Urinary bladder (tissue), 4 donors: ENCODE results near the gene RALGPS1. TPM values are rescaled to one million over a fixed set of nuclear protein-coding genes. Genes with fewer than 3 reads are reported as not detected.

Experiments used
- DNase-seq: peaks from one replicate; pipeline ENCODE4 v3.0.0-alpha.2; 2015; ENCODE audit errors: extremely low spot score
- H3K27ac ChIP-seq: one replicate; pipeline ENCODE4 v1.5.1; 2013; ENCODE audit warnings: low read depth, mild to moderate bottlenecking, moderate library complexity
- H3K36me3 ChIP-seq: one replicate; pipeline ENCODE4 v1.6.1; 2013; ENCODE audit warnings: mild to moderate bottlenecking, moderate library complexity; ENCODE audit not compliant: insufficient read depth
- H3K4me1 ChIP-seq: one replicate; pipeline ENCODE4 v1.6.1; 2013; ENCODE audit warnings: mild to moderate bottlenecking, moderate library complexity; ENCODE audit not compliant: insufficient read depth
- H3K4me3 ChIP-seq: one replicate; pipeline ENCODE4 v1.5.1; 2013; ENCODE audit warnings: low read depth, low read length
- WGBS: extraction: QIAGEN DNeasy Blood & Tissue Kit; methylation state at CpG from one replicate; pipeline ENCODE4 v1.1.7; 2013; 5-methylcytosine and 5-hydroxymethylcytosine counted together
- polyA plus RNA-seq: library from polyadenylated mRNA; stranded (reverse); fragments of 200-250 nt; gene quantifications from one replicate; pipeline ENCODE4 v1.2.3, GENCODE V29; 2013
- total RNA-seq: library from RNA; depleted of rRNA; stranded (reverse); fragments of >200 nt; gene quantifications from one replicate; pipeline ENCODE4 v1.2.3, GENCODE V29; 2014
- donor health status: healthy with polysubstance abuse.
- donor health status: healthy.

Gene RALGPS1
- total and polyA plus RNA-seq, 2 donors = 8.9 to 21.8 TPM

DNA sequence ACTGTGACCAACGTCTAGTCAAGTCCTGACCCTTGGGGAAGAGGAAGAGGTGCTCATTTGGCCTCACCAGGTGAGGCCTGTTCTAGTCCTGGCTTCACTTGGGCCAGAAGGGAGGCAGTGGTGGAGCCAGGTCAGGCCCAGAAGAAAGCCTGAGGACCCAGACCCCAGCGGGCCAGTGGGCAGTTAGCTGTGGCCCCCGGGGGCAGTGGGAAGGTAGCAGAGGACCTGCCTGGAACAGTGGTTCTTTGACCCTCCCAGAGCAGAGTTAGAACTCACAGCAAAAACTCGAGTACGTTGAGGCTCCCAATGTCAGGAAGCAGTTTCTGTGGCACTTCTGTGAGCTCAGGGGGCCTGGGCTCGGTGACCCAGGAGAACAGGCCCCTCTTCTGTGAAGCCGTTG is 284.0 kb downstream of the RALGPS1 start:
- no peak overlapping the region for H3K27ac ChIP-seq
- H3K4me3 ChIP-seq = no peak overlapping the region
- no peak for DNase-seq
- H3K4me1 ChIP-seq = no peaks in the 10 kb centered on the region
- no peaks in the 10 kb centered on the region for H3K36me3 ChIP-seq
- 80% methylated on average over 7 of the region's 7 CpGs for WGBS

DNA sequence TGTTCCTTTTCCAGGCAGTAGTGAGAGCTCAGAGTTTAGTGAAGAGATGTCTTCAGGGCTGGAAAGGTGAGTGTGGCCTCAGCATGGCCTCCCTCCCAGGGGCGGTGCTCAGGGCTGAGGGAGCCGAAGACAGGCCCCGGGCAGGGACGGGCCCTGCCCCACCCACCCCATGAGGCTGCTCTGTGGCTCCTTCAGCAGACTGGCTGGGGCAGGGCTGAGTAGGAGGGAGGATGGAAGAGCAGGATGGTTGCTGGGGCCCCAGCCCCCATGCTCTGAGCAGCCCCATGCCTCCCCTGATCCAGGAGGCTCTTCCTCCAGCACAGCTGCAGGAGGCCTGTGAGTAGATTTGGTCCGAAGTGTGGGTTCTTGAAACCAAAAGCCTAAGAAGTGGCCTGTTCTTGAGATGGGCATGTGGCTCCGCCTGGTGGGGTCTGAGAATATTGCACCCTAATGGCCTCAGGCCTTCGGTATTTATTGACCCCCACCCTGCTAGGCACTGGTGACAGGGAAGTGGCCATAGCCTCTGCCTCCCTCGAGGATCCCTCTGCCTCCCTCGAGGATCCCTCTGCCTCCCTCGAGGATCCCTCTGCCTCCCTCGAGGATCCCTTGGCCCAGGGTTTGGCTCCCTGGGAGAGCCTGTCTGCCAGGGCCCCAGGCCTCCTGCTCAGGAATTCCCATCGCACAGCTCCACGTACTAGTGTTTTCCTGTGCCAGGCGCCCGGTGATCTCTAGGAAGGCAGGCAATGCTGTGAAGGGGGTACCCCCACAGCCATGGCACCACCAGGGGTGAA is 284.6 kb downstream of the RALGPS1 start:
- peak; percentile 61 for DNase-seq
- WGBS = 21% methylated on average over 15 of the region's 15 CpGs
- Histone ChIP-seq H3K4me1 (no peaks in the 10 kb centered on the region), H3K4me3 (no peak overlapping the region), H3K27ac (no peak overlapping the region), H3K36me3 (no peaks in the 10 kb centered on the region)

DNA sequence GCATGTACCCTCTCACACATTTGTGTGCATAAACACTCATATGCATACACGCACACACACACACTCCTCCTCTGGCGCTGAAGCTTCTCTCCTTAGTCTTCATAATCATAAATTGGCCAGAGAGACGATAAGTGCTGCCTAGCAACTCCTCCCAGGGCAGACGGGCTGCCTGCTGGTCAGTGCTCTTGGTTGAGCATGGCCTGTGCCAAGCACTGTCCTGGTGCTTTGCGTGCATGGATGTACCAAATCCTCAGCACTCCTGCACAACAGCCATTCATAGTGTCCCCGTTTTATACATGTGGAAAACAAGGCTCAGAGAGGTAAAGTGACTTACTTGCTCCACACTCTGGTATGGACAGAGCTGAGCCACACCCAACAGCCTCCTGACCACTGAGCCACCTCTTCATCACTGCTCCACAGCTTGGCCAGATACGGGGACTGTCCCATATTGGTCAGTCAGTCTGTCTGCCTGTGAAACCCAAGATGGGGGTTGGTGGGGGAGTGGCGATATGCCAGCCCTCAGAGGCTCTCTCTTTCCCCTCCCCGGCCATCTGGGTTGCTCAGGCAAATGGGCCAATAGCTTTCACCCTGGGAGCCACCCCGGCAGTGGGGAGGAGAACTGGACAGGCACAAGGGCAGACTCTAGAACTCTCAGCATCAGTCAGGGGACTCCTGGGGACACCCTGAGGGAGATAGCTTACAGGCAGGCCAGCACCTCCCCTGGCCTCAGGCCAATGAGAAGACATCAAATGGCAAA is 285.7 kb downstream of the RALGPS1 start:
- Histone ChIP-seq H3K4me1 (no peaks in the 10 kb centered on the region), H3K4me3 (no peak overlapping the region), H3K27ac (no peak overlapping the region), H3K36me3 (no peaks in the 10 kb centered on the region)
- DNase-seq = no peak
- 81% methylated on average over 10 of the region's 10 CpGs for WGBS

DNA sequence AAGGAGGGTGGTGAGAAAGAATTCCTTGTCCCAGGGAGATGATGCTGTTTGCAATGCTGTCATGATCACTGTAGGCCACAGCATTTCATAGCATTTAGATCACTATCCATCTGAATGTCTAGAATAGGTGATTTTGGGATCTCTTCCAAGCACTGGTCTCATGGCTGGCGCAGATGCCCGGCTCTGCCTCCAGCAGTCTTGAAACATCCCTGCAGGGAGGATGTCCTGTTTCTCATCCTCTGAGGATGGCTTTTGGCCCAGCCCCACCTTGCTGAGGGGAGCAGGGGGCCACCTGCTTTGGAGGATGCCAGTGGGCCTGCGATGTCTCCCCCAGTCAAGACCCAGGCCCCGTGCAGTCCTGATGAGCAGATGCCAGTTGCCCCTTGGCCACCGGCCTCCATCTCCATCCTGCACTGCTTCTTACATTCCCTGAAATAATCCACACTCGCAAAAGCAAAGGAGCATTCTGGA is 286.5 kb downstream of the RALGPS1 start:
- Histone ChIP-seq H3K4me3 (no peak overlapping the region), H3K4me1 (no peaks in the 10 kb centered on the region), H3K27ac (no peak overlapping the region), H3K36me3 (no peaks in the 10 kb centered on the region)
- 91% methylated on average over 6 of the region's 6 CpGs for WGBS
- DNase-seq = no peak

DNA sequence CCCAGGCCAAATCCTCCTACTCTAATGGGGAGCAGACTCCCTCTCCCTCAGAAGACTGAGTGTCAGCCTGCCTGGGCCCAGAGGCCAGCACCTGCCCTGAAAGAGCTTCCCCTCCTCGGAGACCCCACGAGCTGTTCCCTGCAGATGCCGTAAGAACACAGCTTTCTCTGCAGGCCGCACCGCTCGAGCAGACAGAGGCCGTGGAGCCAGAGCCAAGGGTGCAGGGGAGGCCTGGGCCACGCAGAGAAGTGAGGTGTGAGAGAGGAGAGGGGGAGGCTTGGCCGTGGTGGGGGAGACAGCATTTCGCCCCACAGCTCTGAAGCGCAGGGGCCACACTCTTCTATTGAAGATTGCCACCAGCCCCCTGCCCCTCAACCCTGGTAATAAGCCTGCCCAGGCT is 287.1 kb downstream of the RALGPS1 start:
- WGBS = 90% methylated on average over 11 of the region's 11 CpGs
- no peak overlapping the region for H3K4me3 ChIP-seq
- no peaks in the 10 kb centered on the region for H3K36me3 ChIP-seq
- no peak for DNase-seq
- H3K27ac ChIP-seq = no peak overlapping the region
- H3K4me1 ChIP-seq = no peaks in the 10 kb centered on the region

DNA sequence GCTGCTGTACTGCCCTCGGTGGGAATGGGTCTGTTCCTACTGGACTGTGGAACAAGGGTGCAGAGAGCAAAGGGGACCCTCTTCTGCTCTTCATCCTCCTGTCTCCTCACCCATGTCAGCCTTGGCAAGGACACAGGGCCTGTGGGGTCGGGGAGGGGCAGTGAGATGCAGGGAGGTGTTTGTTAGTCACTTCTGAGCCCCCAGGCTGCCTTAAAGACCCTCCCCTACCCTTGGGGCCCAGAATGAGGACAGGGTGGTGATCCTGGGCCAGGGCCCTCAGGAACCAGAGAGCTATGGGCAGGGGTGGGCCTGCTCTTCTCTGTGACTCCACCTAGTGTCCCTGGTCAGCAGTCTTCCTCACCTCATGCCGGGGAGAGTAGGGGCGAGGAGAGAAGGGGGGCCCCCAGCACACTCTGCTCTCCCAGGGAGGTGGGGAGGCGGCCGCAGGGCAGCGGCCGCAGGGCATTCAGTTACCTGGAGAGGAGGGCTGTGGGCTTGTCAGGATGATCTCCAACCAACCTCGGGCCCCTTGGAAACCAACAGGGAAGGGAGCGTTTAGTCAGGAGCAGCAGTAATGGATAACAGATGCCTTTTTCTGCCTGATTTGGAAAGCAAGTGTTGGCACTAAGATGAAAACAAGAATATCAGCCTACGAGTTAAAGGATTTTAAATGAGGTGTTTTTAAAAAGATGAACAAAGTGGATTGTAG is 288.0 kb downstream of the RALGPS1 start:
- 67% methylated on average over 11 of the region's 11 CpGs for WGBS
- Histone ChIP-seq H3K36me3 (no peaks in the 10 kb centered on the region), H3K4me3 (no peak overlapping the region), H3K27ac (no peak overlapping the region), H3K4me1 (no peaks in the 10 kb centered on the region)
- DNase-seq = no peak

DNA sequence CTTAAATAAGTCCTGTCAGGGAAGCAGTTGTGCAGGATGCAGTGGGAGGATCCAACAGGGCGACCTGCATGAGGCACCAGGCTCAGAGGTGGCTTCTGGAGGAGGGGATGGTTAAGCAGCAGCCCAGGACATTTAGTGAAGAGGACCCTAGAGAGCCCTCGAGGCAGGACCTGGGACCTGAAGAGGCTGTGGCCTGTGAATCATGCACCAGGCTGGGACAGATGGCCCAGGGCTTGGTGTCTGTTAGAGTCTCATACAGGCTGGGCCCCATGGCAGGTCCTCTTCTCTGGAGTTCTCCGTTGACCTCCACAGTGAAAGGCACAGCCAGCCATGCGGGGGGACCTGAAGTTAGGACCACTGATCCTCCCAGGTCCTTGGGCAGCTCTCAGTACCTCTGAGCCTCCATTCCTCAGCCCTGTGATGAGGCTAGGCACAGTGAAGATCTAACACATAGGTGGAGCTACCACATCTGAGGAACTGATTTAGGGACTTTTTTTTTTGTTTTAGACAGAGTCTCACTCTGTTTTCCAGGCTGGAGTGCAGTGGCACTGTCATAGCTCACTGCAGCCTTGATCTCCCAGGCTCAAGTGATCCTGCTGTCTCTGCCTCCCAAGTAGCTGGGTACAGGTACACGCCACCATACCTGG is 289.2 kb downstream of the RALGPS1 start:
- Histone ChIP-seq H3K27ac (no peak overlapping the region), H3K36me3 (no peaks in the 10 kb centered on the region), H3K4me3 (no peak overlapping the region), H3K4me1 (no peaks in the 10 kb centered on the region)
- WGBS = 93% methylated on average over 5 of the region's 5 CpGs
- no peak for DNase-seq

DNA sequence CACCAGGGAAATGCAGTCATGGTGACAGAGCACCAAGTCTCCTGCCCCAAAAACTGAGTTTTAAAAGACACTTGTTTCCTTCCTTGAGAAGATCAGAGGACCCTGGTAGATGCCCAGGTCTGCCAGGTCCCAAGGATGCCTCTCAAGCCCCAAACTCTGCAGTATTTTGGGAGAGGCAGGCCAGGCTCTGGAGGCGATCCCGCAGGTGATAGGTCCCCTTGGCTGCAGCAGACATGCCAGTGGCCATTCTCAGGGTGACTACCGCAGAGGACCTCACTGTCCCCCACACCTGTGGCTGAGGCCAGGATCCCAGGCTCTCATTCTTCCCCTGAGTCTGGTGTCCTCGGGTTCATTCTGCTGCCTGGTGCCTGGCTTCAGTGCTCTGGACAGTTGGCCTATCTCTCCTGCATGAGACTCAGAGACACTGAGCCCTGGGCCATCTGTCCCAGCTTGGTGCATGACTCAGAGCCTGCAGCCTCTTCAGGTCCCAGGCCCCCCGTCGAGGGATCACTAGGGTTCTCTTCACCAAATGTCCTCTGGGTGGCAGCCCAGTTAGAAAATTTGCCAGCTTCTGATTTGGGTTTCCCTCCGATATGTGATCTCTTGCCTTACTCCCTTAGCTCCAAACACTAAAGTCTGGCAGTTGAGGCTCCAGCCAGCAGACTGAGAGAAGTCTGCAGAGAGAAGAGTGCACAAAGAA is 290.3 kb downstream of the RALGPS1 start:
- no peaks in the 10 kb centered on the region for H3K4me1 ChIP-seq
- DNase-seq = no peak
- H3K36me3 ChIP-seq = no peaks in the 10 kb centered on the region
- no peak overlapping the region for H3K27ac ChIP-seq
- no peak overlapping the region for H3K4me3 ChIP-seq
- WGBS = 66% methylated on average over 7 of the region's 7 CpGs

DNA sequence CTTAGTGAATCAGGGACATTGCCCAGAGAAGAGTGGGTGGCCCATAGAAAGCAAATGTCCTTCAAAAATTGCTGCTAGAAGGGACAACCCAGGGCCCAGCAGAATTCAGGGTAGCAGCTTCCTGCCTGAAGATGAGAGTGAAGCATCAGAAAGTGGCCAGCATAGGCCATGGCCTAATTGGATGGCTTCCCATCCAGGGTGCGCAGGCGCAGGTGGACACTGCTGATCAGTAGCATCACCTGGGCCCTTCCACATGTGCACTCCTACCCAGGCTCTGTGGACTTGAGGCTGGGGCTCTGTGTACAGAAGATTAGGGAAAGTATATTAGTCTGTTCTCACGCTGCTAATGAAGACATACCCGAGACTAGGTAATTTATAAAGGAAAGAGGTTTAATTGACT is 291.4 kb downstream of the RALGPS1 start:
- 99% methylated on average over 4 of the region's 4 CpGs for WGBS
- no peak for DNase-seq
- H3K36me3 ChIP-seq = no peaks in the 10 kb centered on the region

DNA sequence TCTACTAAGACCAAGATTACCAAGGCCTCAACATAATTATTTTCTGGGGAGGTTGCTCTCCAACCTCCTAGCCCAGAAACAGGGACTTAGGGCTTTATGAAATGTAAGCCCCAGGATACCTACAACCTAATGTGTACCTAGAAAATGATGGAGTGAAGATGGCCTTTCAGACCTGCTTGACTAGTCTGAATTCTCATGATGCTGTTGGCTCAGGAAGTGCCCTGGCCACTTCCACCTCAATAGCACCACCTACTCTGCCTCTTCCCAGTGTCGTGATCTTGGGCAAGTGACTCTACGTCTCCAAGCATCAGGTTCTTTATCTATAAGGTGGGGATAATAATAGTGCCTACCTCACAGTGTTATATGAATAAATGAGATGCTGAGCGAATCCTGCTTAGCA is 292.1 kb downstream of the RALGPS1 start:
- H3K27ac ChIP-seq = no peak overlapping the region
- no peak for DNase-seq
- WGBS = 96% methylated on average over 3 of the region's 3 CpGs

More for the DNA sequence above, 291.4 kb downstream of the RALGPS1 start:
- no peaks in the 10 kb centered on the region for H3K4me1 ChIP-seq
- no peak overlapping the region for H3K27ac ChIP-seq
- H3K4me3 ChIP-seq = no peak overlapping the region

DNA sequence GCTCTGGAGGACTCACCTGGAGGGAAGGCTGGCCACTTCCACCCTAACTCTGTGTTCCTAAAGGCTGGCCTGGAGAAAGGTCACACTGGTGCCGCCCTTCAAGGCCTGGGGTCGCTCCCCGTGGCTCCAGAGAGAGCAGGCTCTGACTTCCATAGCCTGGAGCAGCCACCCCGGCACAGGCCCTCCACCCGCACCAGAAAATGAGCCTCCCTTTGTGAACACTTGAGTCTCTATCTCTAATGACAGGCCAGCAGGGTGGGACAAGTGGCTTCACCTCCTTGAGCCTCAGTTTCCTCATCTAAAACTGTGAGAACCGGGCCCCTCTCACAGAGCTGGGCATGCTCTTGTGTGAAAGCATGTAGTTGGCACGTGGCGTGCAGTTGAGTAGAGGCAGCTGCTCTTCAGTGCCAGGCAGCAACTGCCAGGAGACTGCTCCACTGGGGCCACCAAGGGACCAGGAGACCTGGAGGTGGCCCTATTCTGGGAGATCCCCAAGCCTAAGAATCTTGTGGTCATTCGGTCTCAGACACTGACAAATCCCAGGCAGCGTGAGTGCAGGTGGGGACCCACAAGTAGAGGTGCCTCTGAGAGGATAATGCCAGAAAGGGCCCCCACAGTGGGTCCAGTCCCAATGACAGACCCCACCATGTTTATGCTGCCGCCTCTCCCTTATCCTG is 293.3 kb downstream of the RALGPS1 start:
- WGBS = 94% methylated on average over 11 of the region's 11 CpGs
- Histone ChIP-seq H3K36me3 (no peaks in the 10 kb centered on the region), H3K4me1 (no peaks in the 10 kb centered on the region), H3K4me3 (no peak overlapping the region), H3K27ac (no peak overlapping the region)
- DNase-seq = no peak

More for the DNA sequence above, 292.1 kb downstream of the RALGPS1 start:
- Histone ChIP-seq H3K4me3 (no peak overlapping the region), H3K4me1 (no peaks in the 10 kb centered on the region), H3K36me3 (no peaks in the 10 kb centered on the region)

DNA sequence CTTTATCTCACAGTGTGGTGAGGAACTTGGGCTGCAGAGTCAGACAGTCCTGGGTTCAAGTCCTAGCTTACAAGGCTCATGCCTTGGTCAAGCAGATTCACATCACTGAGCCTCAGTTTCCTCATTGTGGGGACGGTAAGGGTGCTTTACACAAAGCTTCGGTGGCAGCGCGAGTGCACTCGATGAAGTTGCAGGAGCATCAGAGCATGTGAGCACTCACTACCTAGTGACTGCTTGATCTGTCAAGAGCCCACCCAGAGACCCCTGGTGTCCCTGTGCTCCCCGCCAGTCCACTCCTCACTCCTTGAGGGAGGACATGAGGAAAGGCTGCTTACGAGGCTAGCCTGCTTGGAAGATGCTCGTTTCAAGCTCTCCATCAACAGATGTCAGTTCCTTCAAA is 293.8 kb downstream of the RALGPS1 start:
- no peak for DNase-seq
- no peaks in the 10 kb centered on the region for H3K36me3 ChIP-seq
- H3K27ac ChIP-seq = no peak overlapping the region
- H3K4me3 ChIP-seq = no peak overlapping the region
- WGBS = 95% methylated on average over 8 of the region's 8 CpGs
- no peaks in the 10 kb centered on the region for H3K4me1 ChIP-seq
